NCI-H460 (cell line): ENCODE measurements around the gene PLXNA2. TPM values are rescaled to one million over a fixed set of nuclear protein-coding genes. Genes with fewer than 3 reads are reported as not detected.

Experiments used
- DNase-seq: peaks from one replicate; pipeline ENCODE4 v3.0.0-alpha.2; 2016; ENCODE audit warnings: low read depth; ENCODE audit errors: extremely low read depth
- total RNA-seq: library from RNA; depleted of rRNA; stranded (reverse); fragments of >200 nt; shearing (Covaris generic); gene quantifications from 2 replicates; pipeline ENCODE4 v1.2.3, GENCODE V29; 2014

The PLXNA2 gene
- total RNA-seq, 1 experiment from 2014 or later: 6.5 TPM

DNA sequence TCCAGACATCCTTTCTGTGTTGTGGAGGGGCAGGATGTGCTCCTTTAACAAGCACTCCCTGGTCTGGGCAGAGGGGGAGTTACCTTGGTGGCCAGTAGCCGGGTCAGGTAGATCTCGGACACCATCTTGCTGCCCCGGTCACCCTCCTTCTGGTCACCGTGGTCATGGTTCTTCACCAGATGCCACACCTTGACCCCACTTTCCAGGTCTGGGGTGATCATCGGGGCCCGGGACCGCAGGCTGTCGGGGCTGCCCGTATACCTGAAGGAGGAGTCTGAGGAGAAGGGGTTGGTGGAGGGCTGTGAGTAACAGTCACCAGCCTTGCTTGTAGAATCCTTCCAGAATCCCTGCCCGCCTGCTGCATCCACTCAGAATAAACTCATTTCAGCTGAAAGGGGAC, 210.9 kb downstream of the PLXNA2 start:
- DNase-seq: no peak

- DNase-seq: no peak
Measured at GRCh38 chr1:208031932-208032320, 212.3 kb downstream of the PLXNA2 start.

- no peak for DNase-seq
Measured at GRCh38 chr1:208031316-208031931, 212.8 kb downstream of the PLXNA2 start.

GRCh38 chr1:208030288-208031091, 213.7 kb downstream of the PLXNA2 start:
- DNase-seq: no peak

DNA sequence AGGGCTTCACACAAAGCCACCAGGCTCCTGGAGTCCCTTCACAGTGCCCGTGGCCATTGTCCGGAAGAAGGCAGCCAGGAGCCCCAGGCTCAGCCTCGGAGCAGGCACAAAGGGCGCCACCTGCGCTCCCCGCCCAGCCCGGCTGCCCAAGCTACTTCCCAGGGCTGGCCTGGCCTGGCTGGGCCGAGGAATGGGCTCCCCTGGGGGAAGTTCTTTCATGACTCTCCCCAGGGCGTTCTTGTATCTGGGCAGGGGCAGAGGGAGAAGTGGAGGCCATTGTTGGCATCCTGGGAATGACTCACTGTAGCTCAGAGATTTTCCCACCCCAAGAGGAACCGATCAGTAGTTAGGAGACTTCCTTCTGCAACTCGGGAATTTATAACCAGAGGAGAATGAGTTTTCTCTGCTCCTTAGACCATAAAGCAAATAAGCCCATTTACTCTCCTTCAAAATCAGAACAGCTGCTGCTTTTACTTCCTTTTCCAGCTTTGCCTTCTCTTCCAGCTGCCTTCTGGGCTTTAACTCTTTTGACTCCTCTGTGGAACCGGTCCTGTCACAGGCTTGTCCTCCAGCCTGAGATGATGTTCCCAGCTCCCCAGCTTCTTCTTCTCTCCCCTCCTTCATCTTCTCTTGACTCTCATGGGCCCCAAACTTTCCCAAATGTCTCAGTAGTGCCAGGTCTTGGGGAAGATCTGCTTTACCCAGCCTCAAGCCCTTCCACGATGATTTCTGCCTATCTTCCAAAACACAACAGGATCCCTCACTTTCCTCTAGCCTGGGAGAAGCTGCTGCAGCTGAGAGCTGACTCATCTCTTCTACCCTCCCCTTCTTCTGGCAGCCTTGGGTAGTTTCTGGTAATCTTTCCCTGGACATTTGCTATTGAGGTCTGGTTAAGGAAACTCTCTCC, 214.6 kb downstream of the PLXNA2 start:
- no peak for DNase-seq

DNA sequence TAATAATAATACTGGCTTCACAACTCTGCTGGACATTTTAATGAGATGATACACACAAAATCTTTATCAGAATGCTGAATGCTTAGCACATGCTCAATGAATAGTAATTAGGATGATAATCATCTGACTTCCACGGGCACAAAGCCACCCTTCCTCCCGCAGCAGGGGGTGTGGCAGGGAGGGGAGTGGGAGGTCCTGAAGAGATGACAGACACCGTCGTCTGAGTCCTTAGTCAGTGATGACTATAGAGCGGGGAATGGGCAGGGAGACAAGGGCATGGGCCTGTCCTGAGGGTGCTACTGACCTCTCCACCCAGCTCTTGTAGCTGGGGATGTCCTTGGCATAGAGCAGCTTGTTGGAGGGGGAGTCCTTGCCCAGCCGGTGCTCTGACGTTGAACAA, 215.7 kb downstream of the PLXNA2 start:
- no peak for DNase-seq

- DNase-seq: no peak
Measured at GRCh38 chr1:208027861-208028260, 216.3 kb downstream of the PLXNA2 start.

- DNase-seq: no peak
Measured at GRCh38 chr1:208026880-208027438, 217.2 kb downstream of the PLXNA2 start.

DNA sequence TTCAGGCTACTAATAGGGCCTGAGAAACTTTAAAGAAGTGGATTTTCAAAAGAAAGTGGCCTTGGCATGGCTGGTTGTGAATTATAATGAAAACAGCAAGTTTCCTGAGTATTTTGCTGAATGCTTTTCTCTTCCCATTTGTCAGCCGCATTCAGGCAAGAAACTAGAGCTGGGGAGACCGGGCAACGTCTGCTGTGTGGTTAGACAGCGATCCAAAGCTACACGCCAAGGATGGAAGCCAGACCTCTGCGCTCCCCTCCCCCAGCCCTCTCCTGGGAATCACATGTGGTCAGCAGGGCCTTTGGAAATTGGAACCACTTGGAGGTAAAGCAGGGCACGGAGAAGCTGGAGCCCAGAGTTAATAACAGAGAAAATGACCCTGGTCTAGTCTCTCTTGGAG, 219.2 kb downstream of the PLXNA2 start:
- no peak for DNase-seq

DNA sequence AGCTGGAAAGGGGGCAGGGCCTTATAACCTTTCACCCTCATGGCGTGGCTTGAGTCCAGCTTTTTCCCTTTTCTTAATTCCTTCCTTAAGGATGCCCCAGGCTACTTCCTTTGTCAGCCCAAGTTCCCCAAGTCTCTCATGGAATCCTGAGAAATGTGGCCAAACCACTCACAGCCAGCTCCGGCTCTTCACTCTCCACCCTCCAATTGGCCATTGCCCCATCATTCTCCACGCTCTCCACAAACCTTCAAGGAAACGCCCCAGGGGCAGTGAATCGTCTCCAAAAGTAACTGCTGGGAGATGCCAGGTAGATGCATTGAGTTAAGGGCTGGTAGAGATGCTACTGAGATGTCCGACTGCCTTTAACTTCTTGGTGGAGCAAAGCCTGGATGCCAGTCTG, 219.8 kb downstream of the PLXNA2 start:
- DNase-seq: no peak

DNA sequence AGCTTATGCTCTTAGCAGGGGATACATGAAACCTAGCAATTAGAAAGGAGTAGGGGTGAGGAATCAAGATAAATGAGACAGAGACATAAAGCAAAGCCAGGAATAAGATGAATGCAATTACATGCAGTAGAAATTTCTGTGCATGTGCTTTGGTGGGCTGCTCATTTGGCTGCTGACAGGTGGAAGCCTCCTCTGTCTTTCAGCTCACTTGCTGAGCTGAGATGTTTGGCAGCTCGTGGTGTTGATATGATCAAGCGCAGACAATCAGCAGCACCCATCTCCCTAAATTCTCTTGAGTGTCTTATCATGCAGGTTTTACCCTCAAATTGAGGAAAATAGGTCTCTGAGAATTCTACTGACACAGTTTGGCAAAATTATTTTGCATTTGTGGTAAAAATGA, 224.9 kb downstream of the PLXNA2 start:
- no peak for DNase-seq

GRCh38 chr1:208015255-208015654, 228.9 kb downstream of the PLXNA2 start:
- no peak for DNase-seq

DNA sequence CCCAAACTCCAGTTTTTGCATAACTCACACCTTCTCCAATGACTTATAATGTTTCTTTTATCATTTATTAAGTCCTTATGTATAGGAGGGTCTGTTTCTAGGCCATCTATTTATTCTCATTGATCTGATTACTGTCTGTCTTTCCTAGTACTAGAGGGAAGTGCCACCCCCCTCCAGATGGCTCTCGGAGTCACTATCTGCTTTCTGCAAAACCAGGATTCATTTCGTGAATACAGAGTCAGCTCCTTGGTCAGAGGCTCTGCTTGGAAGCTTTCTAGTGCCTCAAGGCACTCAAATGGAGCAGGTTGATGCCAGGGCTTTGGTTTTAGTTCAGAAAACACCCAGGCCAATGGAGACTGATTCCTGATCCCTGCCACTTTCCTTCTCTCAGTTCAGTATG, 231.0 kb downstream of the PLXNA2 start:
- DNase-seq: no peak

DNA sequence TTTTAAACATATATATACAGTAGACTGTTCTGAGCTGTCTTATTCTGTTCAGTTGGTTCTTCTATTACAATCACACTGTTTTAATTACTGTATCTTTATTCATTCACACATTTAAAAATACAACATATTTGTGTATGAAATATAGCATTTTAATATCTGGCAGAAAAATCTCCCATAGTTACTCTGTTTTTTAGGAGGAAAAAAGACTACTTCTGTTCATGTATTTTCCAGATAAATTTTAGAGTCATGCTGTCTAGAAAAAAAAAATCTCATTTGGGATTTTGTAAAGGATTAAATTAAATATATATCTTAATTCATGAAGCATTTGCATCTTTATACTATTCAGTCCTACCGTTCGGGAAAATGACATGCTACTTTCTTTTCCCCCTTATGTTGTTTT, 231.5 kb downstream of the PLXNA2 start:
- no peak for DNase-seq

DNA sequence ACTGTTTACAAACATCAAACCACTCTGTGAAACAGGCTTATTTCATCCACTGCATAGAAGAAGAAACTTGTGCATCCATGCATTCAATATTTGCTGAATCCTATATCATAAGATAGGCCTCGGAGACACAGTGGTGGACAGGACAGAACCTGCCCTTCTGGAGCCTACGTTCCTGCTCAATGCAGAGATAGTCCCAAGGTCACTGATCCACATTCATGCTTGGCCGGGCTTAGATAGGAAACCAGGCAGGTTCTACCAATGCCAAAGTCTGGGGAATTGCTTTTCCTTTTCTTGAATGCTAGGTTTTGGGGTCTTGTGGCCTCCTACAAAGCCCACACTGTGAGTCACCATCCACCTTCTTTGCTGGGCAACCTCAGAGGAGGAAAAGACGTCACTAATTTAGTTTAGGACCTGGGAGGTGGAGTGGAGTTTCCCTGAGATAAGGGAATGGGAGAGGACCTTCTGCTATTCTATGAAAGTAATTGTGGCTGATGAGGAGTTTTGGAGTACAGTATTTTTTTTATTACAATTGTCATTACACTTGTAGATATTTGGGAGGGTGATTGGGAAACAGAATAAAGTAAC, 233.6 kb downstream of the PLXNA2 start:
- no peak for DNase-seq

DNA sequence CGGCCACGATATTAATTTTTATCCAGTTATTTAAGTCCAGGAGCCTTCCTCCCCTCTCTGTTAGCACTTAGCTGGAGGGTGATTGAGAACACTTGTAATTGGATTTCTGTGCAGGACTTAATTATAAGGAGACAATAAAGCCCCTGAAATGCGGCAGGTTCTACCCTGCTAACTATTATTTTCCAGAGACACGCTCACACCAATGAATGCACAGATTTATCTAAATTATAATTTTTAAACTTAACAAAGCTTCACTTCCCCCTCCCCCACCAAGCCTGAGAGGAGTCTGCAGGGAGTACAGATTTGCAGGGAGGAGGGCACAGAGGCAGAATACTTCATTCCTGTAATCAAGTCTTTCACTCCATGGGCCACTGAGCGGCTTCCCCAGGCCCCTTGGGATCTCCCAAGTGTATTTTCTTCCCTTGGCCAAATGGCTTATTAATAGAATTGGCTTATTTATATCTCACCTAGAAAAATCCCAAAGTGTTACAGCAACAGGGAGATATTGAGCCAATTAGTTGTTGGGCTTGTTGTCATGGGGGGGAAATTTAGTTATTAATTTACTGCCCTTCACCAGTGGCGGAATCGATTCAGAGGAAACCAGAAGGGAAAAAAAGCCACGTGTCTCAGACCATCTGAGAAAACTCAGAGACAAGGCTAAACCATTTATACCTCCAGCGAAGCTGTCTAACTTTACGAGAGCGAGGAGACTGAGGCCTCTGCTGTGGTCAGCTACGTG, 234.3 kb downstream of the PLXNA2 start:
- no peak for DNase-seq

- no peak for DNase-seq
Measured at GRCh38 chr1:208009303-208009702, 234.9 kb downstream of the PLXNA2 start.

- no peak for DNase-seq
Measured at GRCh38 chr1:208008534-208008933, 235.7 kb downstream of the PLXNA2 start.

DNA sequence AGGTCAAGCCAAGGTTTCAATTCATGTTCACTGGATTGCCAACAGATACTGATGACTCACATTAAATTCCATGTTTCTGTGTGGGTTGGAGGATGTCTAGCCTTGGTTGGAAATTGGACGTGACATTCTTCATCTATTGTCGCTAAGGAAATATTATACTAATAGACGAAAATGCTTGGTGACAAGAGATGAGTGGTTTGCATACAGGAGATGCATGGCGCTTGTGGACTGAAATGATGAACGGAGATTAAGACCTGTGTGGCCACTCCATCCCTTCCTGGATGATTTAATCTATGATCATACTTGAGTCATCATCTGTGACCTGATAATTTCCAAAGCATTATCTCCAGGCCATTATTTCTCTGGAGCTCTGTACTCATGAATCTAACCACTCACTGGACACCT, 236.2 kb downstream of the PLXNA2 start:
- DNase-seq: no peak

DNA sequence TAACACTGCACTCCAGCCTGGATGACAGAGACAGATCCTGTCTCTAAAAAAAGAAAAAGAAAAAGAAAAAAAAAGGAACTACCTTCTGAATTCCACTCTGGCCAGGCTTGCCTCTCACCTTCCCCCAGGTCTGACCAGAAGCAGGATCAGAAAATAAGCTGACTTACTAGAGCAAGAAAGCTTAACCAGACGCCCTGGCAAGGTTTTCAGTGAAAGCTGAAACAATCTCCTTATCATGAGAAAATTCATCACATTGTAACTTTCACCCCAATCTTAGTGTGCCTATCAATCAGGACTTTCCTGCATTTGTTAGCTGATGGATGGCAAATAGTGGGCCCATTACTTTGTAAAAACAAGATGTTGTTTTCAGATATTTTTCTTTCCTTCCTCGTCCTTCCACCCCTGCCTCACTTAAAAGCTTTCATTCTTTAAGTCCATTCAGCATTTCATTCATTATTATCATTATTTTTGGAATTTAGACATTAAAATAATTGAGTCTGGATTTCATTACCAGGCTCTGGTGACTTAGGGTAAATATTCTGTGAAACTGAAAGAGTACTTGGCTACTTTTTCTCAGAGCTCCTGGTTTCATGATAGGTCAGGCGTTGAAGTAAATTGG, 236.8 kb downstream of the PLXNA2 start:
- DNase-seq: no peak
